WI38 (cell line): ENCODE results near the gene EDN2.

Experiments
- H3K4me3 ChIP-seq: 2 replicates; pipeline ENCODE4 v1.5.1; 2011; ENCODE audit warnings: low read depth, mild to moderate bottlenecking, control low read depth, low read length
- TF ChIP-seq, protein P1 (sequence below): IDR thresholded peaks from 2 replicates; pipeline ENCODE4 v1.5.1; 2012; ENCODE audit warnings: low read depth, mild to moderate bottlenecking, control low read depth, low read length

The EDN2 gene

DNA sequence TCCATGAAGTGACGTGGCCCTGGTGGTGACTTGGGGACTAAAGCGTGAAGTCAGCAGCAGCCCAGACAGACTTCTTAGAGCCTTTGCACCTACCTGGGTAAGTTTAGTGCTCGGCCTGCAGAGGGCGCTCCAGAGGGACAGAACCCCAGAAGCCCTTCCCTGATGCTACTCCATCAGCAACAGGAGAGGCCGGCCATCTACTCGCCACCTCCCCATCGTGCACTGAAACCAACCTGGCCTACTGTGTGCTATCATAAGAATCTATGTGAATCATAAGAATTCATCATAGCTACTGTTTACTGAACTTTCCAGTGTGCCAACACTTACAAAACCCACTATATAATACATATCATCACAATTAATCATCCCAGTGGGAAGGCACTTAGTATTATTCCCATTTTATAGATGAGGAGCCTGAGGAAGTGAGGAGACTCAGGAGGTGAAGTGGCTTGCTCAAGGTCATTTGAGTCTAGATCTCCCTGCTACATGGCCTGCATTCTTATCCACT, 7.9 kb upstream of the EDN2 start:
- H3K4me3 ChIP-seq, result no peak overlapping the region
- TF ChIP-seq, protein P1, sequence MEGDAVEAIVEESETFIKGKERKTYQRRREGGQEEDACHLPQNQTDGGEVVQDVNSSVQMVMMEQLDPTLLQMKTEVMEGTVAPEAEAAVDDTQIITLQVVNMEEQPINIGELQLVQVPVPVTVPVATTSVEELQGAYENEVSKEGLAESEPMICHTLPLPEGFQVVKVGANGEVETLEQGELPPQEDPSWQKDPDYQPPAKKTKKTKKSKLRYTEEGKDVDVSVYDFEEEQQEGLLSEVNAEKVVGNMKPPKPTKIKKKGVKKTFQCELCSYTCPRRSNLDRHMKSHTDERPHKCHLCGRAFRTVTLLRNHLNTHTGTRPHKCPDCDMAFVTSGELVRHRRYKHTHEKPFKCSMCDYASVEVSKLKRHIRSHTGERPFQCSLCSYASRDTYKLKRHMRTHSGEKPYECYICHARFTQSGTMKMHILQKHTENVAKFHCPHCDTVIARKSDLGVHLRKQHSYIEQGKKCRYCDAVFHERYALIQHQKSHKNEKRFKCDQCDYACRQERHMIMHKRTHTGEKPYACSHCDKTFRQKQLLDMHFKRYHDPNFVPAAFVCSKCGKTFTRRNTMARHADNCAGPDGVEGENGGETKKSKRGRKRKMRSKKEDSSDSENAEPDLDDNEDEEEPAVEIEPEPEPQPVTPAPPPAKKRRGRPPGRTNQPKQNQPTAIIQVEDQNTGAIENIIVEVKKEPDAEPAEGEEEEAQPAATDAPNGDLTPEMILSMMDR, result peak; percentile 56

- H3K4me3 ChIP-seq, result no peak overlapping the region
- TF ChIP-seq, protein P1, result no peak
Measured at GRCh38 chr1:41490911-41491310, 6.4 kb upstream of the EDN2 start.

DNA sequence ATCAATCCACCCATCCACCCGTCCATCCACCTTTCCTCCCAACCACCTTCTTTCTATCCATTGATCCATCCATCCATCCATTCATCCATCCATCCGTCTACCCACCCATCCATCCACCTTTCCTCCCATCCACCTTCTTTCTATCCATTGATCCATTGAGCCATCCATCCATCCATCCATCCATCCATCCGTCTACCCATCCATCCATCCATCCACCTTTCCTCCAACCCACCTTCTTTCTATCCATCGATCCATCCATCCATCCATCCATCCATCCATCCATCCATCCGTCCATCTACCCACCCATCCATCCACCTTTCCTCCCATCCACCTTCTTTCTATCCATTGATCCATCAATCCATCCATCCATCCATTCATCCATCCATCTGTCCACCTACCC, 5.1 kb upstream of the EDN2 start:
- TF ChIP-seq, protein P1, result no peak

GRCh38 chr1:41488040-41488951, 3.8 kb upstream of the EDN2 start:
- no peak overlapping the region for H3K4me3 ChIP-seq
- TF ChIP-seq, protein P1, result no peak

More for the DNA sequence above, 5.1 kb upstream of the EDN2 start:
- no peak overlapping the region for H3K4me3 ChIP-seq

DNA sequence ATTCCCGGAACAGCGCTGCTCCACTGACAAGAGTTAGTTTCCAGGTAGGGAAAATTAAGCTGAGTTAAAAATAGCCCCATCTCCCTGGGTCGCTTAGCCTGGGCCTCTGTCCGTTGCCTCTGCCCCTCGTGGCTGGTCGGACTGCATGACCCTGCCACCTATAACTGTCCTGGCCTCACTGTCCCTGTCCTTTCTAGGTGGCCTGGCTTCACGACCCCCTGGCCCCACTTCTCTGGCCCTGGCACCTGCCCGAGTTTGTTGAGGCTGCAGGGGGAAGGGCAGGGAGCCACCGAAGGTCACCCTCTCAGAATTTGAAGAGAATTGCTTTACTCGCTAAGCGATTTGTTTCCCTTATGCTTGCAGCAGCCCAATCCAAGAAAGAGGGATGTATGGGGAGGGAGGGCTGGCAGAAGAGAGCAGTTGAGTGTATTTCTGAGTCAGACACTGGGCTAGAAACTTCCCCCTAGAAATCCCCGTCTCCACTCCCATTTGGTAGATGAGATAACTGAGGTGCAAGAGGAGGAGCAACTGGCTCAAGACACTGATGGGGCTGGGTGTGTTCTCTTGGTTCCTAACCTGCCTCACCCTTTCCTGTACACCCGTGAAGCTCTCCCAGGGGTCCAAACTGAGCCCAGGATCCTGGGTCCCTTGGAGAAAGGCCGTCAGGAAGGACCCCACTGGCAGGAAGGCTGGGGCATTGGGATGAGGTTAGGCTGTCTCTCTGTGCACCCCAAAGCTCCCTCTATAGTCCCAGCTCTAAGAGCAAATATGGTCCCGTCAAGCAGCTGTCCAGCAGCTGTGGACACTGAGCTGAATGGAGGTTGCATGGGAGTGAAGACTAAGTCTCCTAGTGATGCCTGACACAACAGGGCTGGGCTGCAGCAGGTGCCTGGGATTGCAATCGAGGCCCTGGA, 2.9 kb upstream of the EDN2 start:
- TF ChIP-seq, protein P1, result no peak
- no peak overlapping the region for H3K4me3 ChIP-seq

- TF ChIP-seq, protein P1, result no peak
- no peak overlapping the region for H3K4me3 ChIP-seq
Measured at GRCh38 chr1:41486371-41487125, 2.1 kb upstream of the EDN2 start.
